HG03135 (cell line): ENCODE results near the gene UBE2V1.
"Not testable (repeated sequence)": the region's sequence is repeated elsewhere in the genome, so short reads cannot be mapped to it uniquely, and the experiment has no call there.

Experiments
- ATAC-seq: cut with Tn5 transposase; IDR thresholded peaks from one replicate; pipeline ENCODE4 v1.9.1; 2021; ENCODE audit warnings: mild to moderate bottlenecking, moderate library complexity; ENCODE audit not compliant: unreplicated experiment

The UBE2V1 gene

GRCh38 chr20:50097843-50098242 lies 15.1 kb downstream of the UBE2V1 start:
- ATAC-seq = no peak

GRCh38 chr20:50096237-50096636 lies 16.7 kb downstream of the UBE2V1 start:
- ATAC-seq = no peak

GRCh38 chr20:50095476-50096078 lies 17.4 kb downstream of the UBE2V1 start:
- ATAC-seq = no peak

- ATAC-seq = no peak
Measured at GRCh38 chr20:50094522-50094921, 18.4 kb downstream of the UBE2V1 start.

GRCh38 chr20:50093240-50093639 lies 19.7 kb downstream of the UBE2V1 start:
- ATAC-seq = no peak

GRCh38 chr20:50092436-50092835 lies 20.5 kb downstream of the UBE2V1 start:
- ATAC-seq = no peak

- no peak for ATAC-seq
Measured at GRCh38 chr20:50089787-50090177, 23.2 kb downstream of the UBE2V1 start.

GRCh38 chr20:50089140-50089786 lies 23.7 kb downstream of the UBE2V1 start:
- no peak for ATAC-seq

GRCh38 chr20:50088022-50088421 lies 24.9 kb downstream of the UBE2V1 start:
- no peak for ATAC-seq

- ATAC-seq = no peak
Measured at GRCh38 chr20:50085481-50086365, 27.2 kb downstream of the UBE2V1 start.

GRCh38 chr20:50085146-50085480 lies 27.8 kb downstream of the UBE2V1 start:
- no peak for ATAC-seq

GRCh38 chr20:50083034-50083433 lies 29.9 kb downstream of the UBE2V1 start:
- no peak for ATAC-seq

- not testable (repeated sequence) for ATAC-seq
Measured at GRCh38 chr20:50082056-50082455, 30.9 kb downstream of the UBE2V1 start.

GRCh38 chr20:50077818-50078601 lies 34.9 kb downstream of the UBE2V1 start:
- no peak for ATAC-seq

- ATAC-seq = no peak
Measured at GRCh38 chr20:50073500-50073899, 39.5 kb downstream of the UBE2V1 start.

- peak; percentile 83 for ATAC-seq
Measured at GRCh38 chr20:50071039-50071888, 41.7 kb downstream of the UBE2V1 start.

- no peak for ATAC-seq
Measured at GRCh38 chr20:50070361-50070760, 42.6 kb downstream of the UBE2V1 start.

- no peak for ATAC-seq
Measured at GRCh38 chr20:50068041-50068651, 44.8 kb downstream of the UBE2V1 start.

GRCh38 chr20:50067461-50067860 lies 45.5 kb downstream of the UBE2V1 start:
- ATAC-seq = no peak

- no peak for ATAC-seq
Measured at GRCh38 chr20:50067018-50067417, 45.9 kb downstream of the UBE2V1 start.
